HG02870 (cell line): Measurements from ENCODE around the gene TTC12.
"Not testable (repeated sequence)": the region's sequence is repeated elsewhere in the genome, so short reads cannot be mapped to it uniquely, and the experiment has no call there.

Experiments
- ATAC-seq: cut with Tn5 transposase; IDR thresholded peaks from one replicate; pipeline ENCODE4 v1.9.1; 2021; ENCODE audit warnings: mild to moderate bottlenecking, moderate library complexity; ENCODE audit not compliant: unreplicated experiment

The TTC12 gene

GRCh38 chr11:113286009-113286408, 28.4 kb upstream of the TTC12 start:
- no peak for ATAC-seq

GRCh38 chr11:113286509-113287497, 27.6 kb upstream of the TTC12 start:
- no peak for ATAC-seq

GRCh38 chr11:113287801-113288200, 26.6 kb upstream of the TTC12 start:
- no peak for ATAC-seq

GRCh38 chr11:113288286-113288863, 26.0 kb upstream of the TTC12 start:
- ATAC-seq: no peak

- peak; percentile 93 for ATAC-seq
Observed at GRCh38 chr11:113289431-113290187, 24.8 kb upstream of the TTC12 start.

- ATAC-seq: no peak
Observed at GRCh38 chr11:113293936-113294335, 20.4 kb upstream of the TTC12 start.

GRCh38 chr11:113295993-113296392, 18.4 kb upstream of the TTC12 start:
- no peak for ATAC-seq

- no peak for ATAC-seq
Observed at GRCh38 chr11:113296447-113297205, 17.8 kb upstream of the TTC12 start.

GRCh38 chr11:113298496-113298895, 15.9 kb upstream of the TTC12 start:
- not testable (repeated sequence) for ATAC-seq

- no peak for ATAC-seq
Observed at GRCh38 chr11:113304916-113305315, 9.5 kb upstream of the TTC12 start.

GRCh38 chr11:113305440-113306336, 8.7 kb upstream of the TTC12 start:
- peak; percentile 83 for ATAC-seq

- ATAC-seq: no peak
Observed at GRCh38 chr11:113308601-113309000, 5.8 kb upstream of the TTC12 start.

GRCh38 chr11:113311536-113311935, 2.8 kb upstream of the TTC12 start:
- ATAC-seq: no peak

- ATAC-seq: no peak
Observed at GRCh38 chr11:113313601-113314000, 782 bp upstream of the TTC12 start.

- no peak for ATAC-seq
Observed at GRCh38 chr11:113314065-113314388, 356 bp upstream of the TTC12 start.

GRCh38 chr11:113315811-113316210, 1.4 kb downstream of the TTC12 start:
- ATAC-seq: no peak

- ATAC-seq: no peak
Observed at GRCh38 chr11:113316256-113316655, 1.9 kb downstream of the TTC12 start.

- no peak for ATAC-seq
Observed at GRCh38 chr11:113317339-113317738, 3.0 kb downstream of the TTC12 start.

- no peak for ATAC-seq
Observed at GRCh38 chr11:113319085-113319484, 4.7 kb downstream of the TTC12 start.

GRCh38 chr11:113322158-113322557, 7.8 kb downstream of the TTC12 start:
- no peak for ATAC-seq
